ENCODE results near the gene ADGRL4.

DNA sequence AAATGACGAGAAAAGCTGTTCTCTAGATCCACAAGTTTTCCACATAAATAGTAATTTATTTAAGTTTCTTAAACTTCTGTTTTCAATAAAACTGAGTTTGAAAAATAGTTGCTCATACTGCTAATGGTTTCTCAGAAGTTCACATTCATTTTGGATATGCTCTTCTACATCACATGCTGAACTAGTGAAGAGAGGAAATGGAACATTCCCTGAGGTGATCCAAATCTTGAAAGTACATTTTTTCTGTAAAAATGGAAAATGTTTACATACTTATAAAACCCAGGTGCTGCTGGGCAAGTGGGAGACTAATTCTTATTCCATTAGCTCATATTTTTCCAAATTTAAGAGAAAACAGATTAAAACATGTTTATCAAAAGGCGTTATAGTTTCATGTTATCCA, 111.7 kb downstream of the ADGRL4 start:
- TF ChIP-seq TARDBP (IDR thresholded peaks at IDR 0.05) (no peak), SUZ12 (IDR thresholded peaks at IDR 0.05) (no peak), FOXM1 (IDR thresholded peaks at IDR 0.05; ENCODE audit: borderline replicate concordance) (no peak), ELF4 (IDR thresholded peaks at IDR 0.05) (no peak), CTBP1 (IDR thresholded peaks at IDR 0.05; ENCODE audit: borderline replicate concordance) (no peak)

Data from HEK293T (cell line).